Epithelial cell of prostate (primary cell): ENCODE measurements around the gene KRT83.
"Not testable (repeated sequence)": the region's sequence is repeated elsewhere in the genome, so short reads cannot be mapped to it uniquely, and the experiment has no call there.

Experiments
- DNase-seq: peaks from one replicate; pipeline ENCODE4 v3.0.0-alpha.2; 2011; ENCODE audit warnings: low read depth, low spot score
- H3K27ac ChIP-seq: fragments of 450-650 bp; 2 replicates; pipeline ENCODE4 v1.5.1; 2017; ENCODE audit warnings: mild to moderate bottlenecking

Gene KRT83

GRCh38 chr12:52335598-52336262 is 14.5 kb upstream of the KRT83 start:
- DNase-seq, result no peak
- H3K27ac ChIP-seq, result no peak overlapping the region

- DNase-seq, result no peak
- no peak overlapping the region for H3K27ac ChIP-seq
Observed at GRCh38 chr12:52334185-52334584, 13.0 kb upstream of the KRT83 start.

- H3K27ac ChIP-seq, result no peak overlapping the region
- no peak for DNase-seq
Observed at GRCh38 chr12:52333321-52333720, 12.1 kb upstream of the KRT83 start.

- no peak overlapping the region for H3K27ac ChIP-seq
- no peak for DNase-seq
Observed at GRCh38 chr12:52332381-52332780, 11.2 kb upstream of the KRT83 start.

GRCh38 chr12:52331833-52332232 is 10.6 kb upstream of the KRT83 start:
- no peak overlapping the region for H3K27ac ChIP-seq
- DNase-seq, result no peak

- DNase-seq, result no peak
- H3K27ac ChIP-seq, result no peak overlapping the region
Observed at GRCh38 chr12:52331039-52331438, 9.8 kb upstream of the KRT83 start.

GRCh38 chr12:52327830-52328500 is 6.8 kb upstream of the KRT83 start:
- peak overlapping the region; percentile 55 for H3K27ac ChIP-seq

GRCh38 chr12:52327052-52327829 is 6.0 kb upstream of the KRT83 start:
- peak; percentile 94 for DNase-seq
- H3K27ac ChIP-seq, result peak overlapping the region; percentile 55

More at GRCh38 chr12:52327830-52328500, 6.8 kb upstream of the KRT83 start:
- no peak for DNase-seq

GRCh38 chr12:52324153-52324444 is 2.9 kb upstream of the KRT83 start:
- no peak overlapping the region for H3K27ac ChIP-seq
- DNase-seq, result no peak

GRCh38 chr12:52323416-52324152 is 2.4 kb upstream of the KRT83 start:
- DNase-seq, result no peak
- no peak overlapping the region for H3K27ac ChIP-seq

GRCh38 chr12:52323001-52323400 is 1.8 kb upstream of the KRT83 start:
- no peak for DNase-seq
- H3K27ac ChIP-seq, result no peak overlapping the region

GRCh38 chr12:52322069-52322468 is 871 bp upstream of the KRT83 start:
- no peak overlapping the region for H3K27ac ChIP-seq
- no peak for DNase-seq

- no peak overlapping the region for H3K27ac ChIP-seq
- DNase-seq, result no peak
Observed at GRCh38 chr12:52321418-52321817, 220 bp upstream of the KRT83 start.

GRCh38 chr12:52319097-52319496 is 2.1 kb downstream of the KRT83 start:
- H3K27ac ChIP-seq, result no peak overlapping the region
- DNase-seq, result no peak

GRCh38 chr12:52318241-52318990 is 2.8 kb downstream of the KRT83 start:
- no peak overlapping the region for H3K27ac ChIP-seq
- no peak for DNase-seq

GRCh38 chr12:52317468-52318052 is 3.6 kb downstream of the KRT83 start:
- DNase-seq, result no peak
- H3K27ac ChIP-seq, result no peak overlapping the region

- no peak overlapping the region for H3K27ac ChIP-seq
- DNase-seq, result no peak
Observed at GRCh38 chr12:52316701-52317100, 4.5 kb downstream of the KRT83 start.

- no peak for DNase-seq
- H3K27ac ChIP-seq, result no peak overlapping the region
Observed at GRCh38 chr12:52316290-52316689, 4.9 kb downstream of the KRT83 start.

GRCh38 chr12:52315721-52316120 is 5.5 kb downstream of the KRT83 start:
- not testable (repeated sequence) for H3K27ac ChIP-seq, DNase-seq

- H3K27ac ChIP-seq, result no peak overlapping the region
- DNase-seq, result no peak
Observed at GRCh38 chr12:52314511-52314910, 6.7 kb downstream of the KRT83 start.
